Measurements from ENCODE around the gene CYP39A1.
"Not testable (repeated sequence)": the region's sequence is repeated elsewhere in the genome, so short reads cannot be mapped to it uniquely, and the experiment has no call there.

The CYP39A1 gene

DNA sequence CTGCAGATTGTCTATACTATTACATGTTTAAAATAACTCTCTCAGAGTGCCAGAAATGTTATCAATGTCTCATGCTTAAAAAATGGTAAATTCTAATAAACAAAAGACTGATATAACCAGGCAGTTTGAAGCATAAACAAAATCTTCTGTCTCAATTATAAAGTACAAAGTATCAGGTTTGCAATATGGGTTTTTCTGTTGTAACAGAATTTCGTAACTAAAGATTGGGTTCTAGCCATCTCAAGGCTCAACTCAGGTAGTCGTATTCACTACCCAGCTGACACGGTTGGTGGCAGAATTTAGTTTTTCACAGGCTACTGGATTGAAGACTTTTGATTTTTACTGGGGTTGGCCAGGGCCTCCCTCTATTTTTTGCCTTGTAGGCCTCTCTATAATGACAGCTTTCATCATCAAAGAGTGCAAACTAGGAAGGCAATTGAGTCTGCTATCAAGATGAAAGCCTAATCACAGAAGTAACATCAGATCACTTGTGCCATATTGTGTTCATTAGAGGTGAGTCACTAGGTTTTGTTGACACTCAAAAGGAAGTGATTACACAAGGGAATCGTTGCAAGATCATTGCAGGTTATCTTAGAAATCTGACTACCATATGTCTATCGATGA lies 3.6 kb downstream of the CYP39A1 start:
- peak; percentile 54 for DNase-seq

DNA sequence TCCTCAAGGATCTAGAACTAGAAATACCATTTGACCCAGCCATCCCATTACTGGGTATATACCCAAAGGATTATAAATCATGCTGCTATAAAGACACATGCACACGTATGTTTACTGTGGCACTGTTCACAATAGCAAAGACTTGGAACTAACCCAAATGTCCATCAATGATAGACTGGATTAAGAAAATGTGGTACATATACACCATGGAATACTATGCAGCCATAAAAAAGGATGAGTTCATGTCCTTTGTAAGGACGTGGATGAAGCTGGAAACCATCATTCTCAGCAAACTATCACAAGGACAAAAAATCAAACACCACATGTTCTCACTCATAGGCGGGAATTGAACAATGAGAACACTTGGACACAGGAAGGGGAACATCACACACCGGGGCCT lies 4.5 kb downstream of the CYP39A1 start:
- DNase-seq = not testable (repeated sequence)

DNA sequence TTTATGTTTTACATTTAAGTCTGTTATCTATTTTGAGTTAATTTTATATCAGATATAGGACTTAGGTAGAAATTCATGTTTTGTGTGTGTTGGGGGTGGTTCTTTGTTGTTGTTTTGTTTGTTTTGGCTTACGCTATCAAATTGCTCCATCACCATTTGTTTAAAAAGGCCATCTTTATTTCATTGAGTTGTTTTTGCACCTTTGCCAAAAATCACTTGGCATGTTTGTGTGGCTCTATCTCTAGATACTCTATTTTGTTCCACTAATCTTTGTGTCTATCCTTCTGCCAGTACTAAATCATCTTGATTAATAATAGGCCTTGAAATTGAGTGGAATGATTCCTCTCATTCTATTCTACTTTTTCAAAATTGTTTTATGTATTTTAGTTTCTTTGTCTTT lies 7.4 kb downstream of the CYP39A1 start:
- DNase-seq = no peak

DNA sequence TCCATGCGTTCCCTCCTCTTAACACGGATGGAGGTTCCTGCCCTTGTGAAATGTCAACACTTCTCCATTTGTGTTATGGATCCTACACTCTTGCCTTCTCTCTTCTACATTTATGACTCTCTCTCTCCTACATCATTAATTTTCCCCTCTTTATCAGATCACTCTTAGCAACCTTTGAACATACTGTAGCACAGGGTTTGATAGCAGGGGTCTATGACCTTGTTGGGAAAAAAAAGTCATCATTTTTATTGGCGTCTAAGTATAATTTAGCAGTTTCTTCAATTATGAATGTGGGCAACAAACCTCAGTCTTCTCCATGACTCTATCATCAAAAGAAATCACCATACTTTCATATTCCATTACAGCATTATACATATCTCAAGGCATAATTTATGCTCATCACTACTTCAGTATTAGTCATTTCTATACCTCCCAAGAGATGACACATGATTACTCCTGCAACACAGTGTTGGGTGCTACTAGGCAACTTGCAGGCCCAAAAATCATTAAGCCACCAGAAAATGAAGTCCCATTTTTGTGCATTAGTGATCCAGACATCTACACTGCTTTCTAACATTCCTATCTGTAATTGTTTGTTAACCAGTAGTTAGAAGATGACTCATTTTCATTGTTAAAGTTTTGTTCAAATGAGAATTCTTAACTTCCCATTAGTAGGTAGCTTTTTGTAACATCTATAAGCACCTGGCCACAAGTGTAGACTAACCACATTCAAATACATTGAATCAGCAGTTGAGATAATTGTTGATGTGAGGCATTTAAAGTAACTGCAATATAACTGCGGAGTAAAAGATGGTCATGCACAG lies 9.5 kb downstream of the CYP39A1 start:
- no peak for DNase-seq

DNA sequence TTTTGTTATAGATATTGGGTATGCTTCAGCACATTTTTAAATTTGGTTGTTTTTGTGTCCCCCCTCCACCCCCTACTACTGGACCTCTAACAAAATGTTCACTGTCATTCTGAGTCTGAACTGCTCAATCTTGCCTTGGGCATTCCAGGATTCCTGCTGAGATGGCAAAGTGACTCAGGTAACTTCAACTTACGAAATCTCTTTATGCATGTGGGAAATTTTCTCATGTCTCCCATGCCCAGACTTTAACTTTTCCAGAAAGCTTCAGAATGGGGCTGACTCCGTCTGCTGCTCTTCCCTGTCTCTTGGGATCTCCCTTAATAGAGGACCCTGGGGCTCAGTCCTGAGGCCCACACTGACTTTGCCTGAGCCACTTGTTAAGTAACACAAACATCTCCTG lies 14.0 kb downstream of the CYP39A1 start:
- no peak for DNase-seq

DNA sequence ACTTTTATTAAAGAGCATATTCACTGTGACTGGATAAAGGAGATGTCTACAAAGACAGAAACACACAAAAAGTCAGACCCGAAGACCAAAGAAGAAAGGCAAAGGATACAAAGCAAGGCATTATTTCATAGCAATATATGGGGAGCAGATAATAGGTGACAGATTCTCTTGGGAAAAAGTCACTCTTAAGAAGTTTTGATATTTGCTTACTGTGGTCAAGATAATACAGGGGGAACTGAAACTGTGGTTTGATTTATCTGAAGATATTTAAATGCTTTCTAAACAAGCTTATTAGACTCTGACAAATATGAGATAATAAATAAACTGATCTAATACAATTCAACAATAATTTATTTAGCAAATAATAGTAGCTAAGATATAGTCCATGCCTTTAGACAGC lies 14.7 kb downstream of the CYP39A1 start:
- no peak for DNase-seq

DNA sequence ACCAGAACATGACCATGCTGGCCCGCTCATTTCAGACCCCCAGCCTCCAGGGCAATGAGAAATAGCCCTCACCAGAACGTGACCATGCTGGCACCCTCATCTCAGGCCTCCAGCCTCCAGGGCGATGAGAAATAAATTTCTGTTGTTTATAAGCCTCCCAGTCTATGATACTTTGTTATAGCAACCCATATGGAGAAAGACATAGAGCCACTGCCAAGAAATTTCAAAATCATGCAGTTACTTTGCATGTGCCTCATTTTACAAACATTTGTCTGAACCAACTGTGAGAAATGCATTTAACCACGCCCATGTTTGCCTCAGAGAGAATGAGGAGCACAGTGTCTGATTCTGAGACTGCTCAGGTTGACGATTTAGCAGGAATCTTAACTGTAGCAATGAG lies 15.5 kb downstream of the CYP39A1 start:
- no peak for DNase-seq

DNA sequence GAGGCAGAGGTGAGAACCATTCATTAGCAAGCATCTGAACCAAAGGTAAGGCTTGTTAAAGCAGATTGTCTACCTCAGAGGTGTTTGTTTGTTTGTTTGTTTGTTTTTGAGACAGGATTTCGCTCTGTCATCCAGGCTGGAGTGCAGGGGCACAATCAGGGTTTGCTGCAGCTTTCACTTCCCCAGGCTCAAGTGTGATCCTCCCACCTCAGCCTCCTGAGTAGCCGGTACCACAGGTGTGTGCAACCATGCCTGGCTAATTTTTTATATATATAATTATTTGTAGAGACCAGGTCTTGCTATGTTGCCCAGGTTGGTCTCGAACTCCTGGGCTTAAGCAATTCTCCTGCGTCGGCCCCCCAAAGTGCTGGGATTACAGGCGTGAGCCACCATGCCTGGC lies 17.2 kb downstream of the CYP39A1 start:
- no peak for DNase-seq

DNA sequence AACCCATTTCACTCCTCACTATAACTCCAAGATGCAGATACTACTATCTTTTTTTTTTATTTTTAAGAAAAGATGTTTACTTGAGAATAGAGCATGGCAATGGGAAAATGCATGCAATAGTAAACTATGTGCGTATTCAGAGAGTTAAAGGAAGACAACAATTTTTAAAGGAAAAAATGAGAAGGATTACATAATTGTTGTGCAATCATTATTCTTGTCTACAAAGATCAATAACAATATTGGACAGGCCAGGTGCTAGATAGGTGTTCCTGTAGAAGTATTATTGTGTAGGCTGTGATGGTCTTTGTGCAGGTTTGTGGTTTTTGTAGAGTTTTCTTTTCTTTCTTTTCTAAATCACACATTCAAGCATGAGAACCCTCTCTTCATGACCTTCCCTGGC lies 20.6 kb downstream of the CYP39A1 start:
- no peak for DNase-seq

DNA sequence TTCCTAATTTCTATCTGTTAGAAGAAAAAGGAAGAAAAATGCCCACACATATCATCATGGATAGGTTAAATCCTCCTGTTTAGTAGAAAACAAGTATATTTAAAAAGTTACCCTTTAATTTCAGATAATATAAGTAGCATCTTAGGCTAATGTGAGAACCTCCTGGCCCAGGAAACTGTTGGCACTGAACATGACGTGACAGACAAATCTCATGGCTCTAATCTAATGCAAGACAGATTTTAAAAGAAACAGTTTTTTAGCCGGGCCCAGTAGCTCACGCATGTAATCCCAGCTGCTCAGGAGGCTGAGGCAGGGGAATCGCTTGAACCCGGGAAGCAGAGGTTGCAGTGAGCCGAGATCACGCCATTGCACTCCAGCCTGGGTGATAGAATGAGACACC lies 22.9 kb downstream of the CYP39A1 start:
- no peak for DNase-seq

DNA sequence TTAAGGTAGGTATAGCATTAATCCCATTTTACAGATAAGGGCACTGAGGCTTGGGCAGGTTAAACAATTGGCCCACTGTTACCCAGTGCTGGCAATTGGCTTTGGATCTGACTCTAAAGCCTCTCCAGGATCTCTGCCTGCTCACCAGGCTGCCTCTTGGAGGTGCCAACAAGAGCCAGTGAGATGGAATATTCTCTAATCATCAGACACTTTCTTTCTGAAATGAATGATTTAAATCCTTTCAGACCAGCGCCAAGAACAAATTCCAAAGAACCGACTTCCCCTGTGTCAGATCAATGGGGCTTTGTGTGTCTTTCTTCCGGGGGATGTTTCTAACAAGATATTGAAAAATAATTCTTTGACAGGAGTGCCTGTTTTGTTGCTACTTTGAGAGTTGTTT lies 23.6 kb downstream of the CYP39A1 start:
- DNase-seq = no peak

DNA sequence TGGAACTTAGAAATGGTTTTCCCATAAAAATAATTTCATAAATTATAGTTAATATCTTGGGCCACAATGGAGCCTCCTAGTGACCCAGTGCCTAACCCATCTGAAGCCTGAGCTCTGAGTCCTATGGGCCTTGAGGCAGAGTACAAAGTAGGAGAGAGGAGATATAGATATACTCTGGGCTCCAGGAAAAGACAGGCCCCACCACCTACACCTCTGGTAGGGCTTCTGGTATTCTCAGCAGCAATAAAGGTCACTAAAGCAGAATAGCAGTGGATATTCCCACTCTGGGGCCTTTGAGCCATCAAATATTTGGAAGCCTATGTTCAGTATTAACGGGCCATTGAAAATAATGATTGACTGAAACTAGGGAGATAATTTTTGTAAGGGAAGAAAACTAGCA lies 24.1 kb downstream of the CYP39A1 start:
- DNase-seq = no peak

DNA sequence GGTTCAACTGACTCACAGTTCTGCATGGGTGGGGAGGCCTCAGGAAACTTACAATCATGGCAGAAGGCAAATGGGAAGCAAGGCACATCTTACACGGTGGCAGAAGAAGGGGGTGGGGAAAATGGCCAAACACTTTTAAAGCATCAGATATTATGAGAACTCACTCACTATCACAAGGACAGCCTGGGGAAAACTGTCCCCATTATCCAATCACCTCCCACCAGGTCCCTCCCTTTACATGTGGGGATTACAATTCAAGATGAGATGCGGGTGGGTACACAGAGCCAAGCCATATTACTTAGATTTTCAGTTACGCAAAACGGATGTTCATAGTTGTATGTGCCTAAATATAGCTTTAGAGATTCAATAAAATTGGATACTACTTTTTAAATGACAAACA lies 25.6 kb downstream of the CYP39A1 start:
- no peak for DNase-seq

DNA sequence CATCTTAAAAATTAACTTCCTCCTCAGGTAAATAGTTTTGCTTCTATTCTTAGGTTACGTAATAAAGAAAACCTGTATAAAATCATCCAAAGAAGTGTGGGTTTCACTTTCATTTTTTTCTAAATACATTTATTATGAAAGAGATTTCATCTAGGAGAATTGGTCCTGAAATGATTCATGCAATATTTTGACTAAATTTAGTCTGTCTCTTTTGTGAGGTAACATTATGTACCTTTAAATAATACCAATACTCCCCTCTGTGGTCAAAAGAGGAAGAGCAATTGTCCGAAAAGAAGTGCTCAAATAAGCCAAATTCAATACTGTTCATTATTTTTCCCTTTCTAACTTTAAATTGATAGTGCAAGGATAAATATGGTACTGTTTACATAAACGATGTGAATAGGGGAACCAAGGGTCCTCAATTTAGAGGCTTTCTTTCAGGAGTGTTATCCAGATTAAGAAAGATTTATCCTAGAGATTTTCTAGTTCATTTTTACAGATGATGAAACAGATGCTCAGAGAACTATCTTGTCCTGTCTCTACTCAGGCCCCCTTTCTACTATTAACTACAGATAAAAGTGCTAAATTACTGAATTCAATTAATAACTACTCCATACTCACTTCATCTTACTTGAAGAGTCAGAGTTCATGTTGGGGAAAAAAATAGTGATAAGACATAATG lies 26.2 kb downstream of the CYP39A1 start:
- DNase-seq = no peak

DNA sequence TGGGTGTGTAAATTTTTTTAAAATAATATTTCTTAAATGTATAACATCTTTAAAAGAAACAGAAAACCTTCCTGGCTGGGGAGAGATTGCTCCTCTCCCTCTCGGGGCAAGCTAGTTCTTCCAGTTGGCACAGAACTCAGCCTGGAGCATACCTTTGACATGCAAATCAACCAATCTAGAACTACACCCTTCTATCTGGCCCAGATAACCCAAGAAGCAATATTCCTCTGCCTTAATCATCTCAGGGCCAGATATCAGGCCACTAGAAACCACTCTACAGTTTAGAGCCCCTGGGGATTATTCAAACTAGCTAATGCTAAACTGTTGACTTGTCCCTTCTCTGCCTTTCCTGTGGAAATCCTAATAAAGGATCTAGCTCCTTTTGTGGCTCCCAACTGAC lies 33.9 kb downstream of the CYP39A1 start:
- no peak for DNase-seq

DNA sequence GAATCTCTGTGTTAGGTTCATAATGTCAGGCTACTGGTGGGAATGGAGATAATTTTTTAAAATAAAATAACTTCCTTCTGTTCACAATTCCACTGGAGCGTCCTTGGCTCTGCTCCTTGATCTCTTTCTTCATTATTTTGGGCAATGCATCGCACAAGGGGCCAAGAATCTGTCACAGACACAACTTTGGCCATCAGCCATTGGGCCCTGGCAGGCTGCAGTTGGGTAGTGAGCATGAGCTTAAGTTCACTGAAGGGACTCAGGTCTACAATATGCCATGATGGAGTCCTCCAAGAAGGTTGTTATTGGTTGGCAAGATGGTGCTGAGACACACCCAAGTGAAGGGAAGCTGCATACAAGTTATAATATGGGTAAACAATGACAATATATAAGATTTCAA lies 40.0 kb downstream of the CYP39A1 start:
- no peak for DNase-seq

DNA sequence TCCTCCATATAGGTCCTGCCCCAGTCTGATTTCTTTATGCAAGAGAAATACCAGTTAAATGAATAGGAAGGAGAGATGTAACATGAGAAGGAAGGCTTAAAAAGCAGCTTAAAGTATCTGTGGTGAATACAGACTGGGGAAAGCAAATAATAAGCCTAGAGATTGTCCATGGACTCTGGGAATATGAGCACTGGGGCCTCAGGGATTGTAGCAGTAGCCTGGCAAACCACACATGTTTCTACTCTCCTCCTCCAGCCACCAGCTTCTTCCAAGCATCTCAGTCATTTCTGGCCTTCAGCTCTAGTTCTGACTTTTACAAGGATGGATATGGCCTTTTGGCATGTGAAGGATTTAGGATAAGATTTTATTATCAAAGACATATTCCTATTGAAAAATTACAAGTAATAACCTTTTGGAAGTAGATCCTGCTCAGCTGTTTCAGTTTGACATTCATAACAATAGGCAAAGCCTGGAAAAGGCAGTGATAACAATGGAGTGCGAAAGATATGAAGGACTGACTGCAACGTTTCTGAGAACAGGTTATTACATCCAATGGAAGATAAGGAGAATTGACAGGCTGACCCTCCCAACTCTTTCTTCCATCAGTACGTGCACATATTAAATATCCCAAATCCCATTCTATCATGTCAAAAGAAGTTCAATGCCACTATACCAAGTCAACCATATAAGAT lies 41.6 kb downstream of the CYP39A1 start:
- DNase-seq = no peak

DNA sequence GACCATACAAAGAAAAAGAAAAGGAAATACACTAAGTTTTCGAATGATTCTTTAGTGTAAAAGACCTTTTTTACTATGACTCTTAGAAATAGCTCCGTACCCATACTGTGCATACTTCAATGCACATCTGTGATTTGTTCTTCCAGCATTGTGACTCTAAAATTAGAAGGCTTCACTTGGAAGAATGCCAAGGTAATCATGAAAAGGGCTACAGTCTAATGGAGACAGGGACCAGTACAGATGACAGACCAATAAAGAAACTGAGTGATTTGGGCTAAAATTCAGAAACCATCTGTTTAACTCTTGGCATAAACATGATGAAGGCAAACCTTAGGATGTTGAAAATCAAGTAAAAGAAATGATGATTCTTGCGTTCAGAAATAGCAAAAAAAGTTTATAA lies 46.3 kb downstream of the CYP39A1 start:
- DNase-seq = no peak

DNA sequence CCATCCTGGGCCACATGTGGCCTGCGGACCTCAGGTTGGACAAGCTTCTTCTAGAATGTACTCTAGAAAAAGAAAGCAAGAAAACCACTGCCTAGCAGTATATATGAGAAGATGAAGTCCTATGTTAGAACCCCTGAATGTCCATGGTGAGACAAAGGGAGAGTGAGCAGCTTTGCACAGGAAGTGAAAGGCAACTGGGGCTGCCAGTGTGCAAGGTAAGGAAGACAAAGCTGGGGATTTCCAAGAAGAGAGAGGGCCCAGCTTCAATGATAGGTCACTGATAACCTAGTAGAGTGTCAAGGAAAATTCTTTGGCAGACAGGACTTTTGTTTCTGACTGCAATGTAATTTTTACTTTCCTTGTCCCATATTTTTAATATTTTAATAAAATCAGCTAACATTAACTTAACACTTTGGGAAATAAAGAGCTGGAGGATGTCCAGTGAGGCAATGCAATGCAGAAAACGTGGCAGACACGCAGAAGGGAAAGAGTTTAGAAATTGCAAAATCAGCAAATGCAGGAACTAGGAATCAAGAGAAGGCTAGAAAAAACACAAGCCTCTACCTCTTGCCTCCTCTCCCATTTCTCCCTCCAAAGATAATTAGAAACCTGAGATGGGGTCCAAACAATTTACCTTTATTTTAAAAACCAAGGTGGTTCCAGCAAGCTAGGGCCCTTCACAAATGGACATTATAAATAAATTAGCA lies 47.4 kb downstream of the CYP39A1 start:
- no peak for DNase-seq

DNA sequence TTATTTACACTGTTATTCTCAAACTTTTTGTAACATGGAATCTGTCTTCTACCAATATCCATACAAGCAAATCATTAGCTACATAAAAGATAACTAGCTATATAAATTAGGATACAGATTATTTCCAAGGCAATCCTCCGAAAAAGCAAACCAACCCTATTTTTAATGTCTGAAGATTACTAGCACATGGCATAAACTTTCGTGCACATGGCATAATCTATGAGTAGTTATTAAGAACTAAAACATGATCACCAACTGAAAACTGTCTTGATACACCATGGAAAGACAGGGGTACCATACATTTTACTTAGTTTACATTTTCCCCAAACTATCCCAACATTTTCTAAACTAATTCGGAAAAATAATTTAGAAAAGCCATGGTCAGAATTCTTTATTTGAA lies 54.4 kb downstream of the CYP39A1 start:
- no peak for DNase-seq

DNA sequence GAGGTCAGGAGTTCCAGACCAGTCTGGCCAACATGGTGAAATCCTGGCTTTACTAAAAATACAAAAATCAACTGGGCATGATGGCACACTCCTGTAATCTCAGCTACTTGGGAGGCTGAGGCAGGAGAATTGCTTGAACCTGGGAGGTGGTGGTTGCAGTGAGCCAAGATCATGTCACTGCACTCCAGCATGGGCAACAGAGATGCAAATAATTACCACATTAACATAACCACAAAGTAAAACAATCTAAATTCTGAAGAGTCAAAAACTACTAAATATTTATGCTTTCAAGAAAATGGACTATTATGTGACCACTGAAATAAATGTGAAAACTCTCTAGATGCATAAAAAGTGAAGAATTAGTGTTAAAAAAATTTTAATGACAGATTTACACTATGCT lies 59.9 kb downstream of the CYP39A1 start:
- DNase-seq = no peak

DNA sequence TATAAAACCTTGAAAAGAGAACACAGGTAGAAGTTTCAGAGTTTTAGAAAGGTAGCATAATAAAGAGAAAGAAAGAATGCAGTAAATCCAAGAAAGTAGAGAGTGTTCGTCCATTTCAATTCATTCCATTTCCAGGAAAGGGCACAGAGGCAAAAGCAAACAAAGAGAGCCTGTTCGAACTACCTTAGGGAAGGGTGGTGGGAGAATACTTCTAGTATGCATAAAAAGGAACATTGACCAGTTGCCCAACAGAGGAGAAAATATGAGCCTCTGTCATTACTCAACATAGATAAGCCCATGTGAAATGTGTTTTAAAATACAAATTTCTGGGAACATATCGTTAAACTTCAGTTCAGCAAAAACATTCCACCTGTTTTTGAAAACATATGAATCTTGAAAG lies 60.6 kb downstream of the CYP39A1 start:
- DNase-seq = no peak

DNA sequence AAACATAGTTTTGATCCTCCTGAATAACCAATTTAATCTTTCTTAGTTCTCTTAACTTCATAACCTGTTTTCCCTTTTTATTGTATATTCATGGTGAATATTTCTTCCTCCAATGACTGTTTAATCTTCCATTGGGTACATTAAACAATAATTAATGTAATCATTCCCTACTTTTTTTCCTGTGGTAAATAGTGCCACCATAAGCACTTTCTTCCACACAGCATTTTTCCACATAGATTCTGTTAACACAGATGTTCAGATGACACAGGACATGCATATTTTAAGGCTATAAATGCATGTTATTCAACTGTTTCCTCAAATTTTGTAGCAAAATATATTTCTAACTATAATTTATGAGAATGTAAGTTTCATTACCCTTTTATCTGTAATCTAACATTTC lies 61.9 kb downstream of the CYP39A1 start:
- DNase-seq = no peak
